Endothelial cell of umbilical vein (primary cell): ENCODE measurements around the gene TRIM39. TPM values are rescaled to one million over a fixed set of nuclear protein-coding genes. Genes with fewer than 3 reads are reported as not detected.

Experiments
- BruUV-seq: library from RNA; stranded (reverse); fragments of 400-500 nt; replicated peaks from 2 replicates; lab custom pipeline; 2021; lab: Mats Ljungman, UMichigan
- CTCF ChIA-PET: fragments of 300-600, 350-600 bp; sonication (Branson Sonifier 250); formaldehyde crosslinking; loops from one replicate; lab custom pipeline; 2021; ENCODE audit warnings: antibody characterized with exemption, inconsistent platforms; lab: Charles Lee
- POLR2A ChIA-PET: fragments of 300-600, 350-600 bp; sonication (Branson Sonifier 250); formaldehyde crosslinking; loops from one replicate; lab custom pipeline; 2021; ENCODE audit warnings: antibody characterized with exemption, inconsistent platforms; lab: Charles Lee
- DNase-seq: peaks from one replicate; pipeline ENCODE4 v3.0.0-alpha.2; 2011; ENCODE audit warnings: low read depth, low spot score
- FAIRE-seq: peaks from 2 replicates; lab custom pipeline; 2011; peaks lifted over from hg19 to GRCh38; lab: Jason Lieb, UNC
- H2AFZ ChIP-seq: 2 replicates; pipeline ENCODE4 v1.6.0; 2012; ENCODE audit warnings: low read depth, low read length, control low read depth, inconsistent platforms
- H3K27ac ChIP-seq: 2 replicates; pipeline ENCODE4 v1.5.1; 2011; ENCODE audit warnings: low read depth, mild to moderate bottlenecking, control low read depth, low read length, moderate library complexity; ENCODE audit not compliant: insufficient read depth
- H3K27me3 ChIP-seq, 2 experiments: 2 replicates each; pipeline versions ENCODE4 v1.6.0 to v1.6.1; 2011; ENCODE audit warnings: low read length in 2 of 2, mixed read lengths in 1 of 2; ENCODE audit not compliant: control insufficient read depth in 2 of 2, insufficient read depth in 2 of 2
- H3K36me3 ChIP-seq, 2 experiments: 2 replicates in 1 of 2; 3 replicates in 1 of 2; pipeline ENCODE4 v1.5.1; 2011; ENCODE audit warnings: low read length in 2 of 2, mild to moderate bottlenecking in 1 of 2, moderate library complexity in 1 of 2; ENCODE audit not compliant: control insufficient read depth in 2 of 2, insufficient read depth in 2 of 2; ENCODE audit errors: extremely low read depth in 1 of 2
- H3K4me1 ChIP-seq: 3 replicates; pipeline ENCODE4 v1.5.1; 2011; ENCODE audit warnings: mild to moderate bottlenecking, low read length; ENCODE audit not compliant: control insufficient read depth, insufficient read depth; ENCODE audit errors: extremely low read depth
- H3K4me2 ChIP-seq: 2 replicates; pipeline ENCODE4 v1.6.1; 2011; ENCODE audit warnings: low read length, control low read depth, mixed read lengths; ENCODE audit not compliant: insufficient read depth
- H3K4me3 ChIP-seq, 3 experiments: fragments of 200-600 bp in 1 of 3; sonication (generic), shearing (Covaris generic) in 1 of 3; replicated peaks in 1 of 3; 2 replicates each; pipeline ENCODE4 v1.5.1; 2011 to 2016; ENCODE audit warnings: control low read depth in 3 of 3, low read length in 3 of 3, mild to moderate bottlenecking in 2 of 3, inconsistent platforms in 1 of 3, low read depth in 1 of 3, moderate library complexity in 1 of 3; ENCODE audit not compliant: insufficient read depth in 1 of 3
- H3K79me2 ChIP-seq: 2 replicates; pipeline ENCODE4 v1.6.0; 2012; ENCODE audit warnings: low read length, inconsistent platforms; ENCODE audit not compliant: control insufficient read depth, insufficient read depth
- H3K9ac ChIP-seq: replicated peaks from 2 replicates; pipeline ENCODE3; 2011; ENCODE audit warnings: low read length, control low read depth; ENCODE audit not compliant: insufficient read depth; ENCODE audit errors: extremely low read depth
- H3K9me1 ChIP-seq: replicated peaks from 3 replicates; pipeline ENCODE4 v1.6.0; 2011; ENCODE audit warnings: mild to moderate bottlenecking, low read length; ENCODE audit not compliant: control insufficient read depth, insufficient read depth; ENCODE audit errors: extremely low read depth
- H3K9me3 ChIP-seq: replicated peaks from 2 replicates; pipeline ENCODE4 v1.5.1; 2012; ENCODE audit warnings: low read length, inconsistent platforms; ENCODE audit not compliant: control insufficient read depth, insufficient read depth
- H4K20me1 ChIP-seq: replicated peaks from 2 replicates; pipeline ENCODE3; 2011; ENCODE audit warnings: mild to moderate bottlenecking, low read length; ENCODE audit not compliant: control insufficient read depth, insufficient read depth; ENCODE audit errors: extremely low read depth
- EZH2 ChIP-seq: IDR thresholded peaks from 2 replicates; pipeline ENCODE4 v1.6.1; 2012; ENCODE audit warnings: borderline replicate concordance, low read depth, mild to moderate bottlenecking, moderate library complexity, low read length, inconsistent platforms; ENCODE audit not compliant: severe bottlenecking
- FOS ChIP-seq: IDR thresholded peaks from 2 replicates; pipeline ENCODE4 v1.6.1; 2011; ENCODE audit warnings: mild to moderate bottlenecking, low read length, moderate library complexity, borderline replicate concordance; ENCODE audit not compliant: insufficient read depth
- GATA2 ChIP-seq: IDR thresholded peaks from 2 replicates; pipeline ENCODE4 v1.7.0; 2011; ENCODE audit warnings: low read depth, mild to moderate bottlenecking, moderate library complexity, mixed read lengths, low read length; ENCODE audit not compliant: insufficient read length, insufficient read depth
- JUN ChIP-seq: IDR thresholded peaks from 2 replicates; pipeline ENCODE4 v1.6.1; 2011; ENCODE audit warnings: borderline replicate concordance, low read depth; ENCODE audit not compliant: insufficient read length, insufficient read depth
- MAX ChIP-seq: IDR thresholded peaks from 2 replicates; pipeline ENCODE4 v1.6.1; 2011; ENCODE audit not compliant: insufficient read depth, insufficient read length
- MYC ChIP-seq: IDR thresholded peaks from one replicate; pipeline ENCODE4 v1.6.1; 2011; ENCODE audit warnings: mild to moderate bottlenecking, low read depth, low read length
- POLR2A ChIP-seq: IDR thresholded peaks from 2 replicates; pipeline ENCODE4 v1.6.1; 2012; ENCODE audit warnings: low read depth, mild to moderate bottlenecking, control low read depth, low read length
- POLR2AphosphoS5 ChIP-seq: IDR thresholded peaks from 2 replicates; pipeline ENCODE4 v1.6.1; 2012; ENCODE audit warnings: low read depth, mild to moderate bottlenecking, control low read depth, low read length, moderate library complexity; ENCODE audit not compliant: insufficient read depth
- dilution Hi-C: fragments of 300-500 bp; cut with MboI; formaldehyde crosslinking; loops from one replicate; pipeline ENCODE4 v1.15.0; 2019; ENCODE audit warnings: low sequenced_read_pairs; ENCODE audit not compliant: extremely low pct_ligation_motif_present
- intact Hi-C: fragments of 100-400 bp; cut with micrococcal nuclease; formaldehyde crosslinking; loops from one replicate; pipeline ENCODE4 v1.10.0; 2022
- polyA plus RNA-seq, 4 experiments: library from polyadenylated mRNA; depleted of rRNA in 3 of 4; stranded (reverse) in 3 of 4; unstranded in 1 of 4; fragments of >200 nt; gene quantifications; 2 replicates each; pipeline versions ENCODE4 v1.2.1 to v1.2.3, GENCODE V29; 2011 to 2012; ENCODE audit warnings: missing spikeins in 1 of 4
- total RNA-seq: library from RNA; stranded (reverse); gene quantifications from 2 replicates; pipeline ENCODE4 v1.2.3, GENCODE V29; 2021
- TF ChIP-seq, protein P1 (sequence below), 2 donors: IDR thresholded peaks; 1 replicate in 1 of 2; 2 replicates in 1 of 2; pipeline ENCODE4 v1.5.1; 2011; ENCODE audit warnings: low read length in 2 of 2, mild to moderate bottlenecking in 2 of 2, moderate library complexity in 2 of 2, control low read depth in 1 of 2, inconsistent platforms in 1 of 2, low read depth in 1 of 2; ENCODE audit not compliant: insufficient read depth in 1 of 2; ENCODE audit errors: extremely low read depth in 1 of 2

Gene TRIM39
- total and polyA plus RNA-seq, 2 donors (not counting 3 experiments of a cell fraction or from before 2014, with no cell fraction given): 5.6 to 13.1 TPM

DNA sequence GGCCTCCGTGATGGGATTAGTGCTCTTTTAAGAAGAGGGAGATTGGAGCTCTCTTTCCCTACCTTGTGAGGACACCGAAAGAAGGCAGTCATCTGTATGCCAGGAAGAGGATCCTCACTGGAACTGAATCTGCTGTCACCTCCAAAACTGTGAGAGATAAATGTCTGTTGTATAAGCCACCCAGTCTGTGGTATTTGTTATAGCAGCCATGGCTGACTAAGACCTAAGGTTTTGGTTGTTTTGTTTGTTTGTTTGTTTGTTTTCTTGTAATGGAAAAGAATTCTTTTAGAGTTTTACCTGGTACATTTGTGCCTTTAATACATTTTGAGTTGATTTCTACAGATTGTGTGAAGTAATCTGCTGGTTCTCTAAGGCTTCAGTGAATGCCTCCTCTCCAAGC, 25.8 kb downstream of the TRIM39 start:
- Histone ChIP-seq H2AFZ (no peak overlapping the region), H3K9me1 (no peaks in the 10 kb centered on the region), H3K36me3 (no peaks in the 10 kb centered on the region), H3K79me2 (no peaks in the 10 kb centered on the region), H3K4me2 (no peak overlapping the region), H3K27me3 (peaks cover 12 to 18% of the 10 kb centered on the region in 2 experiments), H3K9me3 (no peaks in the 10 kb centered on the region), H3K27ac (no peak overlapping the region), H3K9ac (no peak overlapping the region), H3K4me3 (no peak overlapping the region), H4K20me1 (no peaks in the 10 kb centered on the region), H3K4me1 (no peaks in the 10 kb centered on the region)
- ChIA-PET CTCF (interaction anchor here (1.3 kb wide), 1 partner anchor 59 kb away, joined by 3 read pairs; no protein-coding TSS in a partner anchor), POLR2A (no interaction called here)
- dilution Hi-C loops (no loop called here), intact Hi-C loops (no loop called here)
- no peak for TF ChIP-seq FOS
- TF ChIP-seq GATA2: no peak
- no peak for TF ChIP-seq MAX
- no peak for TF ChIP-seq POLR2A
- TF ChIP-seq MYC: no peak
- no peak for TF ChIP-seq JUN
- TF ChIP-seq POLR2AphosphoS5: no peak
- no peak for TF ChIP-seq EZH2
- TF ChIP-seq, protein P1, sequence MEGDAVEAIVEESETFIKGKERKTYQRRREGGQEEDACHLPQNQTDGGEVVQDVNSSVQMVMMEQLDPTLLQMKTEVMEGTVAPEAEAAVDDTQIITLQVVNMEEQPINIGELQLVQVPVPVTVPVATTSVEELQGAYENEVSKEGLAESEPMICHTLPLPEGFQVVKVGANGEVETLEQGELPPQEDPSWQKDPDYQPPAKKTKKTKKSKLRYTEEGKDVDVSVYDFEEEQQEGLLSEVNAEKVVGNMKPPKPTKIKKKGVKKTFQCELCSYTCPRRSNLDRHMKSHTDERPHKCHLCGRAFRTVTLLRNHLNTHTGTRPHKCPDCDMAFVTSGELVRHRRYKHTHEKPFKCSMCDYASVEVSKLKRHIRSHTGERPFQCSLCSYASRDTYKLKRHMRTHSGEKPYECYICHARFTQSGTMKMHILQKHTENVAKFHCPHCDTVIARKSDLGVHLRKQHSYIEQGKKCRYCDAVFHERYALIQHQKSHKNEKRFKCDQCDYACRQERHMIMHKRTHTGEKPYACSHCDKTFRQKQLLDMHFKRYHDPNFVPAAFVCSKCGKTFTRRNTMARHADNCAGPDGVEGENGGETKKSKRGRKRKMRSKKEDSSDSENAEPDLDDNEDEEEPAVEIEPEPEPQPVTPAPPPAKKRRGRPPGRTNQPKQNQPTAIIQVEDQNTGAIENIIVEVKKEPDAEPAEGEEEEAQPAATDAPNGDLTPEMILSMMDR (IDR thresholded peaks at IDR 0.05; ENCODE audit: extremely low read depth in 1 of 2, insufficient read depth in 1 of 2, low read depth in 1 of 2, low read length in 2 of 2): no peak
- FAIRE-seq: no peak
- no TSS peak for BruUV-seq
- DNase-seq: no peak
